NCI-H345 treated with DMSO at 0.1 percent for 48 hours (cell line): ENCODE measurements around the gene KDM4B.
"Not testable (repeated sequence)": the region's sequence is repeated elsewhere in the genome, so short reads cannot be mapped to it uniquely, and the experiment has no call there.

Experiments
- DNase-seq: peaks from one replicate; lab custom pipeline; 2025; ENCODE audit not compliant: unreplicated experiment; lab: John Stamatoyannopoulos, UW

Gene KDM4B

GRCh38 chr19:5193192-5193591 is 224.3 kb downstream of the KDM4B start:
- DNase-seq: peak; percentile 78

- DNase-seq: no peak
Measured at GRCh38 chr19:5194641-5195040, 225.7 kb downstream of the KDM4B start.

- not testable (repeated sequence) for DNase-seq
Measured at GRCh38 chr19:5195587-5195986, 226.7 kb downstream of the KDM4B start.

GRCh38 chr19:5196832-5197231 is 227.9 kb downstream of the KDM4B start:
- DNase-seq: no peak

- DNase-seq: no peak
Measured at GRCh38 chr19:5200844-5201243, 231.9 kb downstream of the KDM4B start.

GRCh38 chr19:5202553-5202952 is 233.6 kb downstream of the KDM4B start:
- no peak for DNase-seq
